ENCODE data around the gene PSD2. TPM values are rescaled to one million over a fixed set of nuclear protein-coding genes. Genes with fewer than 3 reads are reported as not detected.
A peak's percentile ranks its signal among the peaks of the same experiment; 100 is the strongest.

PSD2 gene
- total and polyA plus RNA-seq, 10 of the 15 experiments (the other 5 are each of a cell fraction or from before 2014, with no cell fraction given) = 0.02 to 0.14 (median 0.03) TPM; not detected in 5

- Histone ChIP-seq H3K79me2 (ENCODE audit: control insufficient read depth, insufficient read depth, low read length) (no peaks in the 10 kb centered on the region), H3K27ac (ENCODE audit: control insufficient read depth, insufficient read depth) (no peak overlapping the region), H4K20me1 (ENCODE audit: control insufficient read depth, insufficient read depth) (no peaks in the 10 kb centered on the region), H3K4me1 (ENCODE audit: control insufficient read depth, insufficient read depth, low read length) (peaks cover 12% of the 10 kb centered on the region), H3K9ac (ENCODE audit: control insufficient read depth, insufficient read depth, low read length) (no peak overlapping the region), H3K36me3 (ENCODE audit: control insufficient read depth in 2 of 2, insufficient read depth in 2 of 2, low read length in 1 of 2) (no peaks in the 10 kb centered on the region), H3K9me3 (replicated peaks; ENCODE audit: control insufficient read depth, insufficient read depth, low read length) (no peaks in the 10 kb centered on the region), H3K27me3 (replicated peaks in 1 of 2; ENCODE audit: control insufficient read depth in 2 of 2, insufficient read depth in 2 of 2, low read length in 1 of 2) (no peaks in the 10 kb centered on the region; a peak in 1 of 4 replicates), H3K4me3 (no peak overlapping the region), H2AFZ (ENCODE audit: control insufficient read depth, low read depth, low read length) (no peak overlapping the region), H3K4me2 (ENCODE audit: control insufficient read depth, insufficient read depth) (peak overlapping the region; percentile 51; the same call in 1 of the 2 replicates)
- peak; percentile 12 for DNase-seq (ENCODE audit: low read depth, low spot score)
- ATAC-seq = peak; percentile 55
- no TSS peak for BruUV-seq (replicated peaks)
- ChIA-PET CTCF (interaction anchor here (0.6 to 6.7 kb wide), 28 partner anchors 10 to 593 kb away, joined by 3 to 146 read pairs (median 3); no protein-coding TSS in a partner anchor), RAD21 (ENCODE audit: unreplicated experiment) (interaction anchor here (0.8 to 2.8 kb wide), 8 partner anchors 19 to 210 kb away, joined by 3 to 36 read pairs (median 3); no protein-coding TSS in a partner anchor), SMC1A (ENCODE audit: uncharacterized antibody, unreplicated experiment) (interaction anchor here (0.7 to 6.5 kb wide), 17 partner anchors 9 to 210 kb away, joined by 3 to 41 read pairs (median 3); no protein-coding TSS in a partner anchor), POLR2A (no interaction called here)
- 2% methylated on average over 5 of the region's 5 CpGs for WGBS (ENCODE audit: insufficient coverage, insufficient replicate concordance, low lambda C conversion rate, missing lambda C conversion rate)
- peak; percentile 47 for FAIRE-seq
- intact Hi-C loops (cut with micrococcal nuclease; ENCODE audit: unreplicated experiment) = loop anchor here (1.0 to 5.0 kb wide), 3 partner anchors 57 to 207 kb away; no protein-coding TSS in a partner anchor
- TF ChIP-seq POLR2AphosphoS2 (IDR thresholded peaks at IDR 0.05; ENCODE audit: low read depth, low read length) (no peak), RUNX3 (IDR thresholded peaks at IDR 0.05; ENCODE audit: low read length) (0 out of 2 replicates have a peak, but pooled peaks have one; percentile 3), FOXM1 (IDR thresholded peaks at IDR 0.05; ENCODE audit: low read depth, low read length) (peak; percentile 29; the same call in 1 of the 2 replicates)
- in situ Hi-C loops (cut with MboI) = loop anchor here (5.0 kb wide), 1 partner anchor 57 kb away; no protein-coding TSS in a partner anchor
Measured at GRCh38 chr5:139843991-139844390, 48.4 kb downstream of the PSD2 start.

- Histone ChIP-seq H3K79me2 (ENCODE audit: control insufficient read depth, insufficient read depth, low read length) (no peaks in the 10 kb centered on the region), H3K4me2 (ENCODE audit: control insufficient read depth, insufficient read depth) (no peak overlapping the region), H3K27me3 (replicated peaks in 1 of 2; ENCODE audit: control insufficient read depth in 2 of 2, insufficient read depth in 2 of 2, low read length in 1 of 2) (no peaks in the 10 kb centered on the region; a peak in 1 of 4 replicates), H4K20me1 (ENCODE audit: control insufficient read depth, insufficient read depth) (no peaks in the 10 kb centered on the region), H3K27ac (ENCODE audit: control insufficient read depth, insufficient read depth) (no peak overlapping the region), H2AFZ (ENCODE audit: control insufficient read depth, low read depth, low read length) (no peak overlapping the region), H3K4me3 (no peak overlapping the region), H3K4me1 (ENCODE audit: control insufficient read depth, insufficient read depth, low read length) (peaks cover 12% of the 10 kb centered on the region), H3K9ac (ENCODE audit: control insufficient read depth, insufficient read depth, low read length) (no peak overlapping the region), H3K36me3 (ENCODE audit: control insufficient read depth in 2 of 2, insufficient read depth in 2 of 2, low read length in 1 of 2) (no peaks in the 10 kb centered on the region), H3K9me3 (replicated peaks; ENCODE audit: control insufficient read depth, insufficient read depth, low read length) (no peaks in the 10 kb centered on the region)
- SMC1A ChIA-PET (ENCODE audit: uncharacterized antibody, unreplicated experiment) = interaction anchor here (0.7 to 6.5 kb wide), 17 partner anchors 9 to 211 kb away, joined by 3 to 41 read pairs (median 3); no protein-coding TSS in a partner anchor
- DNase-seq (ENCODE audit: low read depth, low spot score) = peak; percentile 23
- RAD21 ChIA-PET (ENCODE audit: unreplicated experiment) = interaction anchor here (0.8 to 2.8 kb wide), 10 partner anchors 18 to 210 kb away, joined by 3 to 36 read pairs (median 3); no protein-coding TSS in a partner anchor
- CTCF ChIA-PET = interaction anchor here (0.6 to 6.7 kb wide), 13 partner anchors 12 to 313 kb away, joined by 3 to 146 read pairs (median 5); no protein-coding TSS in a partner anchor
- ATAC-seq = peak; percentile 82
- 38% methylated on average over 18 of the region's 18 CpGs for whole genome bisulfite sequencing (ENCODE audit: insufficient coverage, insufficient replicate concordance, low lambda C conversion rate, missing lambda C conversion rate)
- FAIRE-seq = peak; percentile 84
- no TSS peak for BruUV-seq (replicated peaks)
- intact Hi-C loops (cut with micrococcal nuclease; ENCODE audit: unreplicated experiment) = loop anchor here (1.0 to 5.0 kb wide), 3 partner anchors 57 to 207 kb away; no protein-coding TSS in a partner anchor
- POLR2A ChIA-PET = no interaction called here
- in situ Hi-C loops (cut with MboI) = loop anchor here (5.0 kb wide), 1 partner anchor 57 kb away; no protein-coding TSS in a partner anchor
- TF ChIP-seq SP1 (IDR thresholded peaks at IDR 0.05; ENCODE audit: low read depth, low read length) (no peak), ZNF24 (IDR thresholded peaks at IDR 0.05) (no peak), SIN3A (IDR thresholded peaks at IDR 0.05; ENCODE audit: low read depth, low read length) (no peak), SMAD1 (IDR thresholded peaks at IDR 0.05; ENCODE audit: low read depth, partially characterized antibody) (no peak), RELB (IDR thresholded peaks at IDR 0.05; ENCODE audit: low read depth) (no peak), KAT2A (conservative IDR thresholded peaks at IDR 0.05; ENCODE audit: control insufficient read depth, low read depth, low read length) (no peak), EED (IDR thresholded peaks at IDR 0.05; ENCODE audit: low read depth) (no peak), CTCF (IDR thresholded peaks at IDR 0.05 in 2 of 3, conservative IDR thresholded peaks at IDR 0.05 in 1 of 3; ENCODE audit: control insufficient read depth in 2 of 3, extremely low read depth in 1 of 3, insufficient read depth in 1 of 3, low read depth in 3 of 3, low read length in 3 of 3) (peak; percentile 85 to 93 (median 89)), FOXM1 (IDR thresholded peaks at IDR 0.05; ENCODE audit: low read depth, low read length) (peak; percentile 20; the same call in 1 of the 2 replicates)
Measured at GRCh38 chr5:139844472-139845145, 49.0 kb downstream of the PSD2 start.

All from GM12878 (cell line).